Endothelial cell of umbilical vein (primary cell): ENCODE results near the gene HTR3A. TPM values are rescaled to one million over a fixed set of nuclear protein-coding genes. Genes with fewer than 3 reads are reported as not detected.

ENCODE experiments used
- BruUV-seq: library from RNA; stranded (reverse); fragments of 400-500 nt; replicated peaks from 2 replicates; lab custom pipeline; 2021; lab: Mats Ljungman, UMichigan
- CTCF ChIA-PET: fragments of 300-600, 350-600 bp; sonication (Branson Sonifier 250); formaldehyde crosslinking; loops from one replicate; lab custom pipeline; 2021; ENCODE audit warnings: antibody characterized with exemption, inconsistent platforms; lab: Charles Lee
- POLR2A ChIA-PET: fragments of 300-600, 350-600 bp; sonication (Branson Sonifier 250); formaldehyde crosslinking; loops from one replicate; lab custom pipeline; 2021; ENCODE audit warnings: antibody characterized with exemption, inconsistent platforms; lab: Charles Lee
- DNase-seq: peaks from one replicate; pipeline ENCODE4 v3.0.0-alpha.2; 2011; ENCODE audit warnings: low read depth, low spot score
- FAIRE-seq: peaks from 2 replicates; lab custom pipeline; 2011; peaks lifted over from hg19 to GRCh38; lab: Jason Lieb, UNC
- H2AFZ ChIP-seq: 2 replicates; pipeline ENCODE4 v1.6.0; 2012; ENCODE audit warnings: low read depth, low read length, control low read depth, inconsistent platforms
- H3K27ac ChIP-seq: 2 replicates; pipeline ENCODE4 v1.5.1; 2011; ENCODE audit warnings: low read depth, mild to moderate bottlenecking, control low read depth, low read length, moderate library complexity; ENCODE audit not compliant: insufficient read depth
- H3K27me3 ChIP-seq, 2 experiments: 2 replicates each; pipeline versions ENCODE4 v1.6.0 to v1.6.1; 2011; ENCODE audit warnings: low read length in 2 of 2, mixed read lengths in 1 of 2; ENCODE audit not compliant: control insufficient read depth in 2 of 2, insufficient read depth in 2 of 2
- H3K36me3 ChIP-seq, 2 experiments: 2 replicates in 1 of 2; 3 replicates in 1 of 2; pipeline ENCODE4 v1.5.1; 2011; ENCODE audit warnings: low read length in 2 of 2, mild to moderate bottlenecking in 1 of 2, moderate library complexity in 1 of 2; ENCODE audit not compliant: control insufficient read depth in 2 of 2, insufficient read depth in 2 of 2; ENCODE audit errors: extremely low read depth in 1 of 2
- H3K4me1 ChIP-seq: 3 replicates; pipeline ENCODE4 v1.5.1; 2011; ENCODE audit warnings: mild to moderate bottlenecking, low read length; ENCODE audit not compliant: control insufficient read depth, insufficient read depth; ENCODE audit errors: extremely low read depth
- H3K4me2 ChIP-seq: 2 replicates; pipeline ENCODE4 v1.6.1; 2011; ENCODE audit warnings: low read length, control low read depth, mixed read lengths; ENCODE audit not compliant: insufficient read depth
- H3K4me3 ChIP-seq, 3 experiments: fragments of 200-600 bp in 1 of 3; sonication (generic), shearing (Covaris generic) in 1 of 3; replicated peaks in 1 of 3; 2 replicates each; pipeline ENCODE4 v1.5.1; 2011 to 2016; ENCODE audit warnings: control low read depth in 3 of 3, low read length in 3 of 3, mild to moderate bottlenecking in 2 of 3, inconsistent platforms in 1 of 3, low read depth in 1 of 3, moderate library complexity in 1 of 3; ENCODE audit not compliant: insufficient read depth in 1 of 3
- H3K79me2 ChIP-seq: 2 replicates; pipeline ENCODE4 v1.6.0; 2012; ENCODE audit warnings: low read length, inconsistent platforms; ENCODE audit not compliant: control insufficient read depth, insufficient read depth
- H3K9ac ChIP-seq: replicated peaks from 2 replicates; pipeline ENCODE3; 2011; ENCODE audit warnings: low read length, control low read depth; ENCODE audit not compliant: insufficient read depth; ENCODE audit errors: extremely low read depth
- H3K9me1 ChIP-seq: replicated peaks from 3 replicates; pipeline ENCODE4 v1.6.0; 2011; ENCODE audit warnings: mild to moderate bottlenecking, low read length; ENCODE audit not compliant: control insufficient read depth, insufficient read depth; ENCODE audit errors: extremely low read depth
- H3K9me3 ChIP-seq: replicated peaks from 2 replicates; pipeline ENCODE4 v1.5.1; 2012; ENCODE audit warnings: low read length, inconsistent platforms; ENCODE audit not compliant: control insufficient read depth, insufficient read depth
- H4K20me1 ChIP-seq: replicated peaks from 2 replicates; pipeline ENCODE3; 2011; ENCODE audit warnings: mild to moderate bottlenecking, low read length; ENCODE audit not compliant: control insufficient read depth, insufficient read depth; ENCODE audit errors: extremely low read depth
- EZH2 ChIP-seq: IDR thresholded peaks from 2 replicates; pipeline ENCODE4 v1.6.1; 2012; ENCODE audit warnings: borderline replicate concordance, low read depth, mild to moderate bottlenecking, moderate library complexity, low read length, inconsistent platforms; ENCODE audit not compliant: severe bottlenecking
- FOS ChIP-seq: IDR thresholded peaks from 2 replicates; pipeline ENCODE4 v1.6.1; 2011; ENCODE audit warnings: mild to moderate bottlenecking, low read length, moderate library complexity, borderline replicate concordance; ENCODE audit not compliant: insufficient read depth
- GATA2 ChIP-seq: IDR thresholded peaks from 2 replicates; pipeline ENCODE4 v1.7.0; 2011; ENCODE audit warnings: low read depth, mild to moderate bottlenecking, moderate library complexity, mixed read lengths, low read length; ENCODE audit not compliant: insufficient read length, insufficient read depth
- MYC ChIP-seq: IDR thresholded peaks from one replicate; pipeline ENCODE4 v1.6.1; 2011; ENCODE audit warnings: mild to moderate bottlenecking, low read depth, low read length
- POLR2A ChIP-seq: IDR thresholded peaks from 2 replicates; pipeline ENCODE4 v1.6.1; 2012; ENCODE audit warnings: low read depth, mild to moderate bottlenecking, control low read depth, low read length
- POLR2AphosphoS5 ChIP-seq: IDR thresholded peaks from 2 replicates; pipeline ENCODE4 v1.6.1; 2012; ENCODE audit warnings: low read depth, mild to moderate bottlenecking, control low read depth, low read length, moderate library complexity; ENCODE audit not compliant: insufficient read depth
- dilution Hi-C: fragments of 300-500 bp; cut with MboI; formaldehyde crosslinking; loops from one replicate; pipeline ENCODE4 v1.15.0; 2019; ENCODE audit warnings: low sequenced_read_pairs; ENCODE audit not compliant: extremely low pct_ligation_motif_present
- intact Hi-C: fragments of 100-400 bp; cut with micrococcal nuclease; formaldehyde crosslinking; loops from one replicate; pipeline ENCODE4 v1.10.0; 2022
- polyA plus RNA-seq, 4 experiments: library from polyadenylated mRNA; depleted of rRNA in 3 of 4; stranded (reverse) in 3 of 4; unstranded in 1 of 4; fragments of >200 nt; gene quantifications; 2 replicates each; pipeline versions ENCODE4 v1.2.1 to v1.2.3, GENCODE V29; 2011 to 2012; ENCODE audit warnings: missing spikeins in 1 of 4
- total RNA-seq: library from RNA; stranded (reverse); gene quantifications from 2 replicates; pipeline ENCODE4 v1.2.3, GENCODE V29; 2021
- TF ChIP-seq, protein P1 (sequence below), 2 donors: IDR thresholded peaks; 1 replicate in 1 of 2; 2 replicates in 1 of 2; pipeline ENCODE4 v1.5.1; 2011; ENCODE audit warnings: low read length in 2 of 2, mild to moderate bottlenecking in 2 of 2, moderate library complexity in 2 of 2, control low read depth in 1 of 2, inconsistent platforms in 1 of 2, low read depth in 1 of 2; ENCODE audit not compliant: insufficient read depth in 1 of 2; ENCODE audit errors: extremely low read depth in 1 of 2
- TF ChIP-seq, protein P2 (sequence below): IDR thresholded peaks from 2 replicates; pipeline ENCODE4 v1.6.1; 2011; ENCODE audit not compliant: insufficient read depth, insufficient read length

Gene HTR3A
- total and polyA plus RNA-seq, 2 donors (not counting 3 experiments of a cell fraction or from before 2014, with no cell fraction given) = not detected

DNA sequence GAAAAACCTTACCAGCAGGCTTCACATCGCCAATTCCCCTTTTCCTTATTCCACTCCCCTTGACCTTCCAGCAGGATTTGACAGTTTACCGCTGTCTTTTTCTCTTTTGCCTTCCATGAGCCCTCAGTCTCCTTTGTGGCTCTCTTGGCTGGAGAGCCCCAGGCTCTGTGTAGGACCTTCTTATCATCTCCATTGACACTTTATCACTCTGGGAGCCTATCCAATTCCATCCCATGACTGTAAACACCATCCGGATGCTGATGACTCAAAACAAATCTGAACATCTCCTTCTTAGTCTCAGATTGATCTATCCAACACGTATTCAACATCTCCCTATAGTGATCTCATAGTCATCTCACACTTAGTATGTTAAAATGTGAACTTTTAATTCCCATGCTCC lies 36.0 kb downstream of the HTR3A start:
- no peaks in the 10 kb centered on the region for H3K79me2 ChIP-seq
- TF ChIP-seq MYC (no peak), GATA2 (no peak), FOS (no peak), EZH2 (no peak), POLR2A (no peak), POLR2AphosphoS5 (no peak)
- TF ChIP-seq, protein P1, sequence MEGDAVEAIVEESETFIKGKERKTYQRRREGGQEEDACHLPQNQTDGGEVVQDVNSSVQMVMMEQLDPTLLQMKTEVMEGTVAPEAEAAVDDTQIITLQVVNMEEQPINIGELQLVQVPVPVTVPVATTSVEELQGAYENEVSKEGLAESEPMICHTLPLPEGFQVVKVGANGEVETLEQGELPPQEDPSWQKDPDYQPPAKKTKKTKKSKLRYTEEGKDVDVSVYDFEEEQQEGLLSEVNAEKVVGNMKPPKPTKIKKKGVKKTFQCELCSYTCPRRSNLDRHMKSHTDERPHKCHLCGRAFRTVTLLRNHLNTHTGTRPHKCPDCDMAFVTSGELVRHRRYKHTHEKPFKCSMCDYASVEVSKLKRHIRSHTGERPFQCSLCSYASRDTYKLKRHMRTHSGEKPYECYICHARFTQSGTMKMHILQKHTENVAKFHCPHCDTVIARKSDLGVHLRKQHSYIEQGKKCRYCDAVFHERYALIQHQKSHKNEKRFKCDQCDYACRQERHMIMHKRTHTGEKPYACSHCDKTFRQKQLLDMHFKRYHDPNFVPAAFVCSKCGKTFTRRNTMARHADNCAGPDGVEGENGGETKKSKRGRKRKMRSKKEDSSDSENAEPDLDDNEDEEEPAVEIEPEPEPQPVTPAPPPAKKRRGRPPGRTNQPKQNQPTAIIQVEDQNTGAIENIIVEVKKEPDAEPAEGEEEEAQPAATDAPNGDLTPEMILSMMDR (IDR thresholded peaks at IDR 0.05; ENCODE audit: extremely low read depth in 1 of 2, insufficient read depth in 1 of 2, low read depth in 1 of 2, low read length in 2 of 2) = no peak
- TF ChIP-seq, protein P2, sequence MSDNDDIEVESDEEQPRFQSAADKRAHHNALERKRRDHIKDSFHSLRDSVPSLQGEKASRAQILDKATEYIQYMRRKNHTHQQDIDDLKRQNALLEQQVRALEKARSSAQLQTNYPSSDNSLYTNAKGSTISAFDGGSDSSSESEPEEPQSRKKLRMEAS = no peak
- intact Hi-C loops = no loop called here
- H3K36me3 ChIP-seq = no peaks in the 10 kb centered on the region
- H3K4me3 ChIP-seq = no peak overlapping the region
- BruUV-seq = no TSS peak
- H4K20me1 ChIP-seq = no peaks in the 10 kb centered on the region
- POLR2A ChIA-PET = no interaction called here
- FAIRE-seq (no peak), DNase-seq (no peak)
- no peak overlapping the region for H3K4me2 ChIP-seq
- H3K27me3 ChIP-seq = peaks cover 2 to 3% of the 10 kb centered on the region in 2 experiments
- no peak overlapping the region for H3K27ac ChIP-seq
- H3K9me1 ChIP-seq = no peaks in the 10 kb centered on the region
- no peak overlapping the region for H2AFZ ChIP-seq
- dilution Hi-C loops = no loop called here
- CTCF ChIA-PET = no interaction called here
- no peaks in the 10 kb centered on the region for H3K4me1 ChIP-seq
- no peaks in the 10 kb centered on the region for H3K9me3 ChIP-seq
- no peak overlapping the region for H3K9ac ChIP-seq
